ENCODE measurements around the gene NPEPPS.

NPEPPS gene

DNA sequence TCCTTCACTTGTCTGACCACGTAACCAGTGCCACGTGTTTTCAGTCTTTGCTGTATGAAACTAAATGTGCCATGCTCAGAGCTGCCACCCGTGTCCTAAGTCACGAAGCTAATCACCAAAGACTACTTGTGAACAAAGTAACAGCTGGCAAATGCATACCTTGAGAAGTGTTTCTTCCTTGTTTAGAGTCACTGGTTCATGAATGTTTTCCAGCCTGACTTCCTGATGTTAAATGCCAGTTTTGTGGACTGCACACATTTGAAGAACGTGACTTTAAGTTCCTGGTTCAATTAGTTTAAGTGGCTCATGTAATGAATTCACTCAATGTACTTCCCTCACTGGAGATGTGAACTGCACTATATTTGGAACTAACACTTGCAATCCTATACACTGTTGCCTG lies 98.9 kb downstream of the NPEPPS start:
- no peak for DNase-seq (ENCODE audit: low spot score)

- no peak for DNase-seq (ENCODE audit: low spot score)
Measured at GRCh38 chr17:47630614-47631013, 99.7 kb downstream of the NPEPPS start.

DNA sequence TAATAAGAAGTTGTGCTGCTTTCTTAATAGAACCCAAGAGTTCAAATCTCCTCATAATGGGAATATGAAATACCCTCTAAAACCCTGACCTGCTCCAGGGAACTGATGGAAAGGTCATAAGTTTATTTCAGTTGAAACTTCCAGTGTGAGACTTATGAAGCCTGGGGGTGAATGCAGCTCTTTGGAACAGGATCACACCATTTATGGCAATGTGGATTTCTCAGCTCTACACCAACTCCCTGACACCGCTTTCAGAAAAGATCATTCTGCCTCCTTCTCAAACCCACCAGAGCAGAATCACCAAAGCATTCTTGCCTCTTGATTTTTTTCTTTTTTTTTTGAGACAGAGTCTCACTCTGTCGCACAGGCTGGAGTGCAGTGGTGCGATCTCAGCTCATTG lies 102.1 kb downstream of the NPEPPS start:
- DNase-seq (ENCODE audit: low spot score): no peak

- no peak for DNase-seq (ENCODE audit: low spot score)
Measured at GRCh38 chr17:47633996-47634395, 103.1 kb downstream of the NPEPPS start.

GRCh38 chr17:47634870-47635269 lies 104.0 kb downstream of the NPEPPS start:
- DNase-seq (ENCODE audit: low spot score): no peak

DNA sequence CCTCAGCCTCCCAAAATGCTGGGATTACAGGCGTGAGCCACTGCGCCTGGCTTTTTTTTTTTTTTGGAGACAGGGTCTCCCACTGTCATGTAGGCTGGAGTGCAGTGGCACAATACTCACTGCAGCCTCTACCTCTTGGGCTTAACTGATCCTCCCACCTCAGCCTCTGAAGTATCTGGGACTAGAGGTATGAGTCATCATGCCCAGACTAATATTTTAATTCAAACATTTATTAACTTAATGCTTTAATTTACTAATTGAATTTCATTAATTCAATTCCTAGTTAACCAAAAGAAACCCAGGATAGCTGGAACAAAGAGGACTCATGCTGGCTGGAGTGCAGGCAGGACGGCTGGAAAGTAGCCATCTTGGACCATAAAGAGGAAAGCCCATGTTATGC lies 104.8 kb downstream of the NPEPPS start:
- DNase-seq (ENCODE audit: low spot score): no peak

- DNase-seq (ENCODE audit: low spot score): no peak
Measured at GRCh38 chr17:47636273-47637030, 105.5 kb downstream of the NPEPPS start.

- no peak for DNase-seq (ENCODE audit: low spot score)
Measured at GRCh38 chr17:47638903-47639302, 108.0 kb downstream of the NPEPPS start.

- no peak for DNase-seq (ENCODE audit: low spot score)
Measured at GRCh38 chr17:47640076-47640475, 109.2 kb downstream of the NPEPPS start.

DNA sequence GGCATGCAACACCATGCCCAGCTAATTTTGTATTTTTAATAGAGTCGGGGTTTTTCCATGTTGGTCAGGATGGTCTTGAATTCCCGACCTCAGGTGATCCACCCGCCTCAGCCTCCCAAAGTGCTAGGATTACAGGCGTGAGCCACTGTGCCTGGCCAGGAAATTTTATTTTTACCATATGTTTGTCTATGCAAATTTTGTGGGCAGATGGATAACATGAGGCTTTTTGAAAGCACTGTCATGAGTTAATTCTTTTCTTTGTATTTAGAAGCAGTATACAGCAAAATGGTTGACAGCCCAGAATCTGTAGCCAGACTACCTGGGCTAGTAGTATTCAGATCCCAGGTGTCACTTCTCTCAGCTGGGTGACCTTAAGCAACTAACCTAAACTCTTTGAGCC lies 110.3 kb downstream of the NPEPPS start:
- DNase-seq (ENCODE audit: low spot score): no peak

- no peak for DNase-seq (ENCODE audit: low spot score)
Measured at GRCh38 chr17:47643116-47643515, 112.2 kb downstream of the NPEPPS start.

DNA sequence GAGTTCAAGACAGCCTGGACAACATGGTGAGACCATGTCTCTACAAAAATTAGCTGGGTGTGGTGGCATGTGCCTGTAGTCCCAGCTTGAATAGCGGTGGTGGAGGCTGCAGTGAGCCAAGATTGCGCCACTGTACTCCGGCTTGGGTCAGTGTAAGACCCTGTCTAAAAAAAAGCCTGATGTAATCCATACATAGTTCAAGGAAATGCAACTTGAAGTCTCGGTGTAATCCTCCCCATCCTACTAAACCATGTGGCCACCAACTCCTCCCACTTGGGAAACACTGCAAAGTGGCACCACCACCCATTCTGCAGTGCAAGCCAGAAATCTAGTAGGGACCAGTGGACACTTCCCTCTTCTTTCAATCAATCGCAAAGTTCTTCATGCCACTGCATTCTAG lies 113.4 kb downstream of the NPEPPS start:
- no peak for DNase-seq (ENCODE audit: low spot score)

GRCh38 chr17:47649153-47649971 lies 118.5 kb downstream of the NPEPPS start, which contains the start of gene KPNB1:
KPNB1 (plus strand) TSS chr17:47649919; CDS start chr17:47650245, 326 bp downstream.
- DNase-seq (ENCODE audit: low spot score): peak; percentile 82

- no peak for DNase-seq (ENCODE audit: low spot score)
Measured at GRCh38 chr17:47649972-47650524, 119.1 kb downstream of the NPEPPS start.

- DNase-seq (ENCODE audit: low spot score): peak; percentile 80
Measured at GRCh38 chr17:47650525-47651522, 119.9 kb downstream of the NPEPPS start.

GRCh38 chr17:47651704-47652103 lies 120.8 kb downstream of the NPEPPS start:
- no peak for DNase-seq (ENCODE audit: low spot score)

DNA sequence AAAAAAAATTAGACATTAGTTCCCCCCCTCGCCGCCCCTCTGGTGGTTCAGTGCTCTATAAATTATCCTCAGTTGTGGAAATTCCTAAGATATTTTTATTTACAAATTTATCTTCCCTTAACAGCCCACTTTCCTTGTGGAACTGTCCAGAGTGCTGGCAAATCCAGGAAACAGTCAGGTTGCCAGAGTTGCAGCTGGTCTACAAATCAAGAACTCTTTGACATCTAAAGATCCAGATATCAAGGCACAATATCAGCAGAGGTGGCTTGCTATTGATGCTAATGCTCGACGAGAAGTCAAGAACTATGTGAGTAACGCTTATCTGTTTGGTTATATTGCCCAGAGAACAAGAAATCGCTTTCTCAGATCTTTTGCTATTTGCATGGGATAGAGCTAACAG lies 121.7 kb downstream of the NPEPPS start:
- DNase-seq (ENCODE audit: low spot score): no peak

DNA sequence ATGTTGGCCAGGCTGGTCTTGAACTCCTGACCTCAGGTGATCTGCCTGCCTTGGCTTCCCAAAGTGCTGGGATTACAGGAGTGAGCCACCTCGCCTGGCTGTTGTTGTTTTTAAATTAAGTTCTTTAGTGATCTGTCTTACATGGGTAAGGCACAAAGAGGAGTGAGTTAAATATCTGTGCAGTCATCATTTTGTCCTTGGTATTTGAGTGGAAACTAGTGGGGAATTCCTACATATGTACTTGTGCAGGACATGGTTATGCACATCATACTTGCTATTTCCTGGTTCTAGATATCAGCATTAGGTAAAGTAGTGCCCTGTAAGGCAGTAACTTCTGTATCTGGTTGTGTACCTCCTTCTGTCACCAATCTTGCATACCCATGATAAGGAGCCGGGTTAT lies 122.5 kb downstream of the NPEPPS start:
- no peak for DNase-seq (ENCODE audit: low spot score)

DNA sequence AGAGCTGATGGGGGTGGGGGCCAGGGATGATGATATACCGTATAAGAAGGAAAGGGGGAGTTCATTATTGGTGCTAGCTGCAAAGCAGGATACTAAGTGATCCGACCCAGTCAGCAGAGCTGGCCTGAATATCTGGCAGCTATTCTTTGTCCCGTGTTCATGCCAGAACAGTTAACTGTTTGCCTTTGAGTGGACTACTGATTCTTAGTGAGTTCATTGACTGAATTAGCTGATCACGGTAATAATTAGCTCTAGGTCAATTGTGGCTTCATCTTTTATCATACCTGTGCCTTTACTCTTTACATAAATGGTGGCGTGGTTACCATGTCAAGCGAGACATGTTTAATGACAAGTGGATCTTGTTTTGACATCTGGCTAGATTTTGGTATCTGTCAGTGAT lies 124.1 kb downstream of the NPEPPS start:
- DNase-seq (ENCODE audit: low spot score): no peak

GRCh38 chr17:47660064-47660492 lies 129.2 kb downstream of the NPEPPS start:
- DNase-seq (ENCODE audit: low spot score): no peak

DNA sequence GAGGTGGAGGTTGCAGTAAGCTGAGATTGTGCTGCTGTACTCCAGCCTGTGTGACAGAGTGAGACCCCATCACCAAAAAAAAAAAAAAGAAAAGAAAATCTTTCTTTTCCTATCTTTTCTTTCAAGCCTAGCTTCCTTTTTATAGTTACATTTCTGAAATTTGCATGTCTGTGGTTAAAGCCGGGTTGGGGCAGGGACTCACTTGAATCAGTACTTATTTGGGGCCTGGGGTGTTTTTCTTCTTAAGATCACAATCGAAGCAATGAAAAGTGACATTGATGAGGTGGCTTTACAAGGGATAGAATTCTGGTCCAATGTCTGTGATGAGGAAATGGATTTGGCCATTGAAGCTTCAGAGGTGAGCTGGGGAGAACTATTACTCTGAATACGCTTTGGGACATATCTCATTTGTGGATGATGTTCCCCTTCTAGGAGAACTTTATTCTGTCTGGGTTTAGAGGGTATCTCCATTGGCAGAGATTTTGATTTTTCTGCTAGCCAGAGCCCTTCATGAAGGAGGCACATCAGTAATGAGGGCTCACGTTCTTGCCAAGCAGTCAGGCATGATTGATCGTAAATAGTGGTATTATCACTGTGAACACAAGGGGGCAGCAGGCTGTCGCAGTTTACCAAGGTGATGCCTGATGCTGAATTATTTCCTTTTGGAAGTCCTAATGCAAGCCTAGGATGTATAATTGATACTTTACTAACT lies 133.2 kb downstream of the NPEPPS start:
- DNase-seq (ENCODE audit: low spot score): no peak

All from HuH-7.5 (cell line).